CD14-positive monocyte (primary cell): Measurements from ENCODE around the gene NRXN3. TPM values are rescaled to one million over a fixed set of nuclear protein-coding genes. Genes with fewer than 3 reads are reported as not detected.
A peak's percentile ranks its signal among the peaks of the same experiment; 100 is the strongest.

Experiments
- DNase-seq, 3 donors: peaks; one replicate each; pipeline ENCODE4 v3.0.0-alpha.2; 2011 to 2022
- H2AFZ ChIP-seq: 2 replicates; pipeline ENCODE4 v1.6.0; 2012; ENCODE audit warnings: mild to moderate bottlenecking, low read depth, low read length, inconsistent platforms; ENCODE audit not compliant: insufficient read depth, poor library complexity, severe bottlenecking
- H3K27ac ChIP-seq, 2 donors: 1 replicate in 1 of 2; 2 replicates in 1 of 2; pipeline ENCODE4 v1.5.1; 2012 to 2013; ENCODE audit warnings: low read length in 2 of 2, control low read depth in 1 of 2, inconsistent platforms in 1 of 2, low read depth in 1 of 2, mild to moderate bottlenecking in 1 of 2
- H3K27me3 ChIP-seq, 2 donors: one replicate each; pipeline versions ENCODE4 v1.6.0 to v1.6.1; 2011 to 2013; ENCODE audit warnings: low read length in 2 of 2; ENCODE audit not compliant: control insufficient read depth in 2 of 2, insufficient read depth in 2 of 2
- H3K36me3 ChIP-seq, 2 donors: replicated peaks in 1 of 2; 1 replicate in 1 of 2; 2 replicates in 1 of 2; pipeline versions ENCODE4 v1.5.1 to v1.6.1; 2012 to 2013; ENCODE audit warnings: low read length in 2 of 2, control low read depth in 1 of 2, inconsistent platforms in 1 of 2, mild to moderate bottlenecking in 1 of 2; ENCODE audit not compliant: insufficient read depth in 2 of 2, control insufficient read depth in 1 of 2
- H3K4me1 ChIP-seq, 2 donors: 1 replicate in 1 of 2; 2 replicates in 1 of 2; pipeline versions ENCODE4 v1.5.1 to v1.6.1; 2012 to 2013; ENCODE audit warnings: low read length in 2 of 2, control low read depth in 1 of 2, inconsistent platforms in 1 of 2, mild to moderate bottlenecking in 1 of 2, moderate library complexity in 1 of 2; ENCODE audit not compliant: insufficient read depth in 2 of 2, control insufficient read depth in 1 of 2
- H3K4me2 ChIP-seq: replicated peaks from 2 replicates; pipeline ENCODE3; 2012; ENCODE audit warnings: low read length, moderate library complexity, mild to moderate bottlenecking; ENCODE audit not compliant: poor library complexity, severe bottlenecking; ENCODE audit errors: extremely low read depth
- H3K4me3 ChIP-seq, 3 experiments: fragments of 200-600 bp in 1 of 3; sonication (generic) in 1 of 3; replicated peaks in 1 of 3; 1 replicate in 2 of 3; 2 replicates in 1 of 3; pipeline ENCODE4 v1.5.1; 2011 to 2013; ENCODE audit warnings: low read length in 3 of 3, mild to moderate bottlenecking in 3 of 3, control low read depth in 2 of 3, low read depth in 2 of 3, inconsistent platforms in 1 of 3, moderate library complexity in 1 of 3
- H3K79me2 ChIP-seq: 2 replicates; pipeline ENCODE4 v1.6.0; 2012; ENCODE audit warnings: mild to moderate bottlenecking, control low read depth, inconsistent platforms, low read length, moderate library complexity; ENCODE audit not compliant: insufficient read depth
- H3K9ac ChIP-seq: 2 replicates; pipeline ENCODE4 v1.6.0; 2017; ENCODE audit warnings: low read length, mild to moderate bottlenecking; ENCODE audit not compliant: insufficient read depth, poor library complexity, severe bottlenecking
- H3K9me3 ChIP-seq, 2 donors: replicated peaks in 1 of 2; 1 replicate in 1 of 2; 2 replicates in 1 of 2; pipeline versions ENCODE4 v1.5.1 to v1.6.1; 2012 to 2013; ENCODE audit warnings: low read length in 2 of 2, control low read depth in 1 of 2; ENCODE audit not compliant: control insufficient read depth in 1 of 2, insufficient read depth in 1 of 2
- H4K20me1 ChIP-seq: 2 replicates; pipeline ENCODE4 v1.6.0; 2012; ENCODE audit warnings: mild to moderate bottlenecking, low read length, control low read depth, moderate library complexity; ENCODE audit not compliant: insufficient read depth
- H3K27ac Mint-ChIP-seq, 7 donors: one replicate each; pipeline ENCODE4 v1.8.0; 2020; ENCODE audit warnings: mild to moderate bottlenecking in 7 of 7, mixed read lengths in 7 of 7, moderate library complexity in 6 of 7, inconsistent platforms in 2 of 7
- H3K27me3 Mint-ChIP-seq, 3 donors: one replicate each; pipeline ENCODE4 v1.8.0; 2021 to 2022; ENCODE audit warnings: low read depth in 3 of 3, mild to moderate bottlenecking in 3 of 3, mixed read lengths in 3 of 3, moderate library complexity in 3 of 3, inconsistent platforms in 1 of 3
- H3K36me3 Mint-ChIP-seq, 2 donors: one replicate each; pipeline ENCODE4 v1.8.0; 2020; ENCODE audit warnings: mixed read lengths in 2 of 2, inconsistent platforms in 1 of 2, mild to moderate bottlenecking in 1 of 2
- H3K4me1 Mint-ChIP-seq: one replicate; pipeline ENCODE4 v1.8.0; 2020; ENCODE audit warnings: mild to moderate bottlenecking, mixed read lengths
- H3K4me3 Mint-ChIP-seq, 2 donors: one replicate each; pipeline ENCODE4 v1.8.0; 2020; ENCODE audit warnings: mild to moderate bottlenecking in 2 of 2, mixed read lengths in 2 of 2, moderate library complexity in 1 of 2
- H3K9me3 Mint-ChIP-seq, 7 donors: one replicate each; pipeline ENCODE4 v1.8.0; 2020 to 2022; ENCODE audit warnings: mixed read lengths in 7 of 7, mild to moderate bottlenecking in 6 of 7, moderate library complexity in 6 of 7, inconsistent platforms in 2 of 7
- CTCF ChIP-seq: fragments of 200-600 bp; IDR thresholded peaks from one replicate; pipeline ENCODE4 v1.8.0; 2022; ENCODE audit warnings: antibody characterized with exemption, mild to moderate bottlenecking
- WGBS: methylation state at CpG from one replicate; pipeline ENCODE4 v1.1.5; 2013; ENCODE audit warnings: missing lambda C conversion rate; ENCODE audit not compliant: insufficient coverage; 5-methylcytosine and 5-hydroxymethylcytosine counted together
- intact Hi-C, 2 donors: fragments of 100-400 bp; cut with micrococcal nuclease; formaldehyde crosslinking; loops; one replicate each; pipeline versions ENCODE4 v1.15.0 to v1.15.1; 2023
- polyA plus RNA-seq, 3 donors: library from polyadenylated mRNA; depleted of rRNA in 1 of 3; unstranded in 2 of 3; stranded (reverse) in 1 of 3; fragments of 300-500 nt in 2 of 3; fragments of >200 nt in 1 of 3; fragmentation: Illumina TruSeq in 2 of 3; gene quantifications; 1 replicate in 2 of 3; 2 replicates in 1 of 3; pipeline ENCODE4 v1.2.3, GENCODE V29; 2012 to 2021

The NRXN3 gene
- polyA plus RNA-seq, 3 donors = not detected

- Histone ChIP-seq H3K9me3 (no peaks in the 10 kb centered on the region), H3K36me3 (no peaks in the 10 kb centered on the region), H2AFZ (no peak overlapping the region), H3K9ac (no peak overlapping the region), H3K27ac (no peak overlapping the region), H3K27me3 (no peaks in the 10 kb centered on the region), H3K4me1 (no peaks in the 10 kb centered on the region), H3K4me3 (no peak overlapping the region), H3K79me2 (no peaks in the 10 kb centered on the region), H4K20me1 (no peaks in the 10 kb centered on the region), H3K4me2 (no peak overlapping the region)
- Mint-ChIP-seq H3K36me3 (no peaks in the 10 kb centered on the region), H3K27ac (no peak overlapping the region), H3K4me1 (peaks cover 10% of the 10 kb centered on the region), H3K27me3 (peaks cover 0 to 1% (median 0%) of the 10 kb centered on the region in 3 donors), H3K9me3 (peaks cover 0 to 3% (median 0%) of the 10 kb centered on the region in 7 donors), H3K4me3 (no peak overlapping the region)
- TF ChIP-seq CTCF = no peak
- DNase-seq = peak; percentile 4 to 67 (median 6)
- intact Hi-C loops = no loop called here
- 100% methylated on average over 1 of the region's 7 CpGs for WGBS
Measured at GRCh38 chr14:78143489-78144145, 26.6 kb upstream of the NRXN3 start.

- Mint-ChIP-seq H3K27ac (no peak overlapping the region), H3K9me3 (peaks cover 0 to 3% (median 0%) of the 10 kb centered on the region in 7 donors), H3K4me1 (no peaks in the 10 kb centered on the region), H3K4me3 (no peak overlapping the region), H3K27me3 (peaks cover 4 to 5% (median 4%) of the 10 kb centered on the region in 3 donors), H3K36me3 (no peaks in the 10 kb centered on the region)
- no peaks in the 10 kb centered on the region for H3K79me2 ChIP-seq
- intact Hi-C loops = no loop called here
- DNase-seq = no peak
- H3K36me3 ChIP-seq = no peaks in the 10 kb centered on the region
- H3K4me1 ChIP-seq = no peaks in the 10 kb centered on the region
- H3K4me2 ChIP-seq = no peak overlapping the region
- TF ChIP-seq CTCF = no peak
- H4K20me1 ChIP-seq = no peaks in the 10 kb centered on the region
- no peak overlapping the region for H2AFZ ChIP-seq
- H3K9me3 ChIP-seq = no peaks in the 10 kb centered on the region
- no peak overlapping the region for H3K9ac ChIP-seq
- no peaks in the 10 kb centered on the region for H3K27me3 ChIP-seq
- H3K4me3 ChIP-seq = no peak overlapping the region
- 54% methylated on average over 4 of the region's 14 CpGs for WGBS
- no peak overlapping the region for H3K27ac ChIP-seq
Measured at GRCh38 chr14:78152201-78153063, 17.7 kb upstream of the NRXN3 start.
